HCT116 (cell line): ENCODE results near the gene SLC22A12. TPM values are rescaled to one million over a fixed set of nuclear protein-coding genes. Genes with fewer than 3 reads are reported as not detected.

ENCODE experiments used
- ATAC-seq: fragments of 200-7000 bp; cut with Tn5 transposase; 2 replicates; pipeline ENCODE4 v1.9.1; 2020; ENCODE audit warnings: mild to moderate bottlenecking, moderate library complexity
- BruUV-seq: library from RNA; stranded (reverse); fragments of 400-500 nt; replicated peaks from 2 replicates; lab custom pipeline; 2021; lab: Mats Ljungman, UMichigan
- CTCF ChIA-PET: fragments of 300-600 bp; sonication (Branson Sonifier 250); formaldehyde crosslinking; loops from one replicate; lab custom pipeline; 2021; ENCODE audit warnings: antibody characterized with exemption; lab: Charles Lee
- POLR2A ChIA-PET: fragments of 300-600, 350-600 bp; sonication (Branson Sonifier 250); formaldehyde crosslinking; loops from one replicate; lab custom pipeline; 2021; ENCODE audit warnings: antibody characterized with exemption; lab: Charles Lee
- RAD21 ChIA-PET, 2 experiments: fragments of 300-600 bp; sonication (Branson Sonifier 250); formaldehyde crosslinking; loops; one replicate each; lab custom pipeline; 2023; ENCODE audit warnings: low total read pairs in 2 of 2; ENCODE audit not compliant: uncharacterized antibody in 2 of 2, unreplicated experiment in 2 of 2, low non-redundant PET in 1 of 2; lab: Charles Lee
- DNase-seq: peaks from one replicate; pipeline ENCODE4 v3.0.0-alpha.2; 2010; ENCODE audit warnings: low read depth, low spot score
- H2AFZ ChIP-seq: fragments of 200-600 bp; shearing (Covaris generic), sonication (generic); 2 replicates; pipeline ENCODE4 v1.6.1; 2017; ENCODE audit warnings: low read depth, mixed run types, mixed read lengths, antibody characterized with exemption, low read length; ENCODE audit not compliant: poor library complexity, severe bottlenecking
- H3K27ac ChIP-seq: 2 replicates; pipeline ENCODE4 v1.5.1; 2012; ENCODE audit warnings: low read depth, low read length
- H3K27me3 ChIP-seq: fragments of 200-600 bp; sonication (generic); 2 replicates; pipeline ENCODE4 v1.6.1; 2016; ENCODE audit warnings: mixed run types, low read length, mixed read lengths; ENCODE audit not compliant: insufficient read depth
- H3K36me3 ChIP-seq, 2 experiments: fragments of 200-500 bp in 1 of 2; fragments of 200-600 bp in 1 of 2; sonication (Bioruptor generic) in 1 of 2; sonication (generic) in 1 of 2; 2 replicates each; pipeline versions ENCODE4 v1.5.1 to v1.6.1; 2014 to 2016; ENCODE audit warnings: low read length in 2 of 2, inconsistent platforms in 1 of 2, mixed read lengths in 1 of 2, mixed run types in 1 of 2; ENCODE audit not compliant: insufficient read depth in 2 of 2, control insufficient read depth in 1 of 2
- H3K4me1 ChIP-seq, 2 experiments: fragments of 200-600 bp in 1 of 2; sonication (generic) in 1 of 2; 2 replicates each; pipeline versions ENCODE4 v1.5.1 to v1.6.1; 2012 to 2017; ENCODE audit warnings: low read length in 2 of 2, inconsistent platforms in 1 of 2, mild to moderate bottlenecking in 1 of 2, mixed read lengths in 1 of 2, mixed run types in 1 of 2, moderate library complexity in 1 of 2; ENCODE audit not compliant: insufficient read depth in 2 of 2, control insufficient read depth in 1 of 2
- H3K4me2 ChIP-seq: fragments of 200-600 bp; sonication (generic); 2 replicates; pipeline ENCODE4 v1.6.1; 2017; ENCODE audit warnings: mixed run types, low read length, mixed read lengths
- H3K4me3 ChIP-seq, 2 experiments: fragments of 200-600 bp in 1 of 2; sonication (generic) in 1 of 2; replicated peaks in 1 of 2; 2 replicates each; pipeline ENCODE4 v1.5.1; 2011 to 2016; ENCODE audit warnings: low read length in 2 of 2, control low read depth in 1 of 2, low read depth in 1 of 2, mild to moderate bottlenecking in 1 of 2, mixed read lengths in 1 of 2, mixed run types in 1 of 2
- H3K79me2 ChIP-seq: fragments of 200-600 bp; sonication (generic); 2 replicates; pipeline ENCODE4 v1.6.1; 2017; ENCODE audit warnings: mild to moderate bottlenecking, mixed run types, low read length, moderate library complexity, mixed read lengths; ENCODE audit not compliant: insufficient read depth
- H3K9ac ChIP-seq: fragments of 200-600 bp; sonication (generic); 2 replicates; pipeline ENCODE4 v1.6.1; 2016; ENCODE audit warnings: low read length, mixed read lengths
- H3K9me2 ChIP-seq: fragments of 200-600 bp; sonication (generic), shearing (Covaris generic); 2 replicates; pipeline ENCODE4 v1.6.1; 2017; ENCODE audit warnings: mixed run types, mild to moderate bottlenecking, moderate library complexity; ENCODE audit not compliant: insufficient read depth
- H3K9me3 ChIP-seq, 2 experiments: fragments of 200-500 bp in 1 of 2; fragments of 200-600 bp in 1 of 2; sonication (Bioruptor generic) in 1 of 2; sonication (generic) in 1 of 2; 2 replicates each; pipeline ENCODE4 v1.6.1; 2014 to 2017; ENCODE audit warnings: low read length in 2 of 2, mixed read lengths in 2 of 2, inconsistent platforms in 1 of 2, low read depth in 1 of 2, mild to moderate bottlenecking in 1 of 2, mixed run types in 1 of 2, moderate library complexity in 1 of 2; ENCODE audit not compliant: control insufficient read depth in 1 of 2, insufficient read depth in 1 of 2
- H4K20me1 ChIP-seq: fragments of 200-600 bp; sonication (generic), shearing (Covaris generic); 2 replicates; pipeline ENCODE4 v1.6.1; 2017; ENCODE audit warnings: mixed run types, mild to moderate bottlenecking, moderate library complexity; ENCODE audit not compliant: insufficient read depth
- CBX3 ChIP-seq: IDR thresholded peaks from 2 replicates; pipeline ENCODE4 v1.6.1; 2012; ENCODE audit warnings: low read depth
- ELF1 ChIP-seq: IDR thresholded peaks from 2 replicates; pipeline ENCODE4 v1.6.1; 2012; ENCODE audit warnings: low read depth, borderline replicate concordance
- EZH2phosphoT487 ChIP-seq: fragments of 200-600 bp; IDR thresholded peaks from 2 replicates; pipeline ENCODE4 v1.6.1; 2018; ENCODE audit warnings: antibody characterized with exemption, borderline replicate concordance
- MAX ChIP-seq: IDR thresholded peaks from 2 replicates; pipeline ENCODE4 v1.6.1; 2012
- POLR2AphosphoS5 ChIP-seq: IDR thresholded peaks from 2 replicates; pipeline ENCODE4 v1.6.1; 2011; ENCODE audit warnings: mild to moderate bottlenecking, low read depth, low read length, moderate library complexity
- REST ChIP-seq: IDR thresholded peaks from 2 replicates; pipeline ENCODE4 v1.6.1; 2012; ENCODE audit warnings: low read depth
- SP1 ChIP-seq: IDR thresholded peaks from 2 replicates; pipeline ENCODE4 v1.6.1; 2012; ENCODE audit warnings: low read depth
- ZBTB33 ChIP-seq: IDR thresholded peaks from 2 replicates; pipeline ENCODE4 v1.6.1; 2011; ENCODE audit warnings: mild to moderate bottlenecking, low read length, moderate library complexity; ENCODE audit not compliant: insufficient replicate concordance; ENCODE audit errors: extremely low read depth
- ZNF274 ChIP-seq: fragments of 200-500 bp; sonication (Bioruptor generic); IDR thresholded peaks from 2 replicates; pipeline ENCODE4 v1.6.1; 2014; ENCODE audit warnings: mild to moderate bottlenecking, low read depth, low read length, inconsistent platforms
- intact Hi-C: fragments of 100-400 bp; cut with micrococcal nuclease; formaldehyde crosslinking; loops from 2 replicates; pipeline ENCODE4 v1.10.0; 2022
- total RNA-seq: library from RNA; stranded (reverse); gene quantifications from one replicate; pipeline ENCODE4 v1.2.1, GENCODE V29; 2021; ENCODE audit not compliant: unreplicated experiment
- TF ChIP-seq, protein P1 (sequence below), 3 experiments: fragments of 200-600 bp in 1 of 3; sonication (generic) in 1 of 3; IDR thresholded peaks in 2 of 3; conservative IDR thresholded peaks in 1 of 3; 2 replicates each; pipeline ENCODE4 v1.5.1; 2012 to 2017; ENCODE audit warnings: low read depth in 2 of 3, low read length in 2 of 3, antibody characterized with exemption in 1 of 3, borderline replicate concordance in 1 of 3, control low read depth in 1 of 3, mild to moderate bottlenecking in 1 of 3, mixed read lengths in 1 of 3, mixed run types in 1 of 3, moderate library complexity in 1 of 3; ENCODE audit not compliant: insufficient read depth in 1 of 3

SLC22A12 gene
- total RNA-seq, 1 experiment from 2014 or later = not detected

- DNase-seq (no peak), ATAC-seq (no peak)
- Histone ChIP-seq H3K9ac (no peak overlapping the region), H3K9me2 (no peaks in the 10 kb centered on the region), H3K27ac (no peak overlapping the region), H3K4me1 (no peaks in the 10 kb centered on the region), H3K79me2 (no peaks in the 10 kb centered on the region), H3K36me3 (no peaks in the 10 kb centered on the region), H3K9me3 (no peaks in the 10 kb centered on the region), H3K4me2 (no peak overlapping the region), H2AFZ (no peak overlapping the region), H3K27me3 (peaks cover 18% of the 10 kb centered on the region), H3K4me3 (no peak overlapping the region), H4K20me1 (no peaks in the 10 kb centered on the region)
- intact Hi-C loops = no loop called here
- RAD21 ChIA-PET = no interaction called here
- POLR2A ChIA-PET = no interaction called here
- TF ChIP-seq ELF1 (no peak), SP1 (no peak), CBX3 (no peak), EZH2phosphoT487 (no peak), MAX (no peak), ZNF274 (no peak), REST (no peak), POLR2AphosphoS5 (no peak), ZBTB33 (no peak)
- TF ChIP-seq, protein P1, sequence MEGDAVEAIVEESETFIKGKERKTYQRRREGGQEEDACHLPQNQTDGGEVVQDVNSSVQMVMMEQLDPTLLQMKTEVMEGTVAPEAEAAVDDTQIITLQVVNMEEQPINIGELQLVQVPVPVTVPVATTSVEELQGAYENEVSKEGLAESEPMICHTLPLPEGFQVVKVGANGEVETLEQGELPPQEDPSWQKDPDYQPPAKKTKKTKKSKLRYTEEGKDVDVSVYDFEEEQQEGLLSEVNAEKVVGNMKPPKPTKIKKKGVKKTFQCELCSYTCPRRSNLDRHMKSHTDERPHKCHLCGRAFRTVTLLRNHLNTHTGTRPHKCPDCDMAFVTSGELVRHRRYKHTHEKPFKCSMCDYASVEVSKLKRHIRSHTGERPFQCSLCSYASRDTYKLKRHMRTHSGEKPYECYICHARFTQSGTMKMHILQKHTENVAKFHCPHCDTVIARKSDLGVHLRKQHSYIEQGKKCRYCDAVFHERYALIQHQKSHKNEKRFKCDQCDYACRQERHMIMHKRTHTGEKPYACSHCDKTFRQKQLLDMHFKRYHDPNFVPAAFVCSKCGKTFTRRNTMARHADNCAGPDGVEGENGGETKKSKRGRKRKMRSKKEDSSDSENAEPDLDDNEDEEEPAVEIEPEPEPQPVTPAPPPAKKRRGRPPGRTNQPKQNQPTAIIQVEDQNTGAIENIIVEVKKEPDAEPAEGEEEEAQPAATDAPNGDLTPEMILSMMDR (IDR thresholded peaks at IDR 0.05 in 2 of 3, conservative IDR thresholded peaks at IDR 0.05 in 1 of 3; ENCODE audit: borderline replicate concordance in 1 of 3, insufficient read depth in 1 of 3, low read depth in 2 of 3, low read length in 2 of 3) = no peak
- no TSS peak for BruUV-seq
- CTCF ChIA-PET = interaction anchor here (2.0 kb wide), 1 partner anchor 12 kb away, joined by 5 read pairs; no protein-coding TSS in a partner anchor
Measured at GRCh38 chr11:64642418-64642735, 51.4 kb downstream of the SLC22A12 start.
